Ramos (cell line): ENCODE measurements around the gene SIK3.
"Not testable (repeated sequence)": the region's sequence is repeated elsewhere in the genome, so short reads cannot be mapped to it uniquely, and the experiment has no call there.

Experiments used
- in situ Hi-C: fragments of 300-500 bp; cut with MboI; formaldehyde crosslinking; loops from one replicate; pipeline ENCODE4 v1.14.3; 2022; ENCODE audit warnings: low sequenced_read_pairs; ENCODE audit not compliant: unreplicated experiment

Gene SIK3

GRCh38 chr11:117054382-117054781 lies 43.8 kb downstream of the SIK3 start:
- in situ Hi-C loops, result no loop called here

- in situ Hi-C loops, result no loop called here
Measured at GRCh38 chr11:117052196-117053149, 45.8 kb downstream of the SIK3 start.

DNA sequence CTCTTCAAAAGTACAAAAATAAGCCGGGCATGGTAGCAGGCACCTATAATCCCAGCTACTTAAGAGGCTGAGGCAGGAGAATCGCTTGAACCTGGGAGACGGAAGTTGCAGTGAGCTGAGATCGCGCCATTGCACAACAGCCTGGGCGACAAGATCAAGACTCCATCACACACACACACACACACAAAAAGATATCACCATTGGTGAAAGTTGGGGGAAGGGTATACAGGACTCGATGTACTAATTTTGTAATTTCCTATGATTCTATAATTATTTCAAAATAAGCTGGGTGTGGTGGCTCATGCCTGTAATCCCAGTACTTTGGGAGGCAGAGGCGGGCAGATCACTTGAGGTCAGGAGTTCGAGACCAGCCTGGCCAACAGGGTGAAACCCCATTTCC lies 48.1 kb downstream of the SIK3 start:
- in situ Hi-C loops, result not testable (repeated sequence)

GRCh38 chr11:117046627-117047026 lies 51.6 kb downstream of the SIK3 start:
- in situ Hi-C loops, result not testable (repeated sequence)

DNA sequence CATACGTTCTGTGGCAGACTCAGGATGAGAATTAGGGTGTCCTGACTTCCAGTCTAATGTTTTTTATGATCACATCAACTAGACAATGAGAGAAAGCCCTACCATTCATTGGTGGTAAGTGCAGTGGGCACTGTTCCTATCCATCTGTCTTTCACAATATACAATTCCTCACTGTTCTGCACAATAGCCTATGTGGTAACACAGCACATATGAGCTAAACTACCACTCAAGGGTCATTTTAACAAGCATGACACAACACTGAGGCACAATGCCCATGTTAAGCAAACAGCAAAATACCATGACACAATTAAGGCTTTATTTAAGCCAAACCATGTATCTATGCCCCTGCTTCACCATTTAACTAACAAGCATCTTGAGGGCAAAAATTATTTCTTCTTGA lies 52.3 kb downstream of the SIK3 start:
- in situ Hi-C loops, result no loop called here

- in situ Hi-C loops, result no loop called here
Measured at GRCh38 chr11:117045196-117045595, 53.0 kb downstream of the SIK3 start.

- in situ Hi-C loops, result no loop called here
Measured at GRCh38 chr11:117044287-117045035, 53.8 kb downstream of the SIK3 start.

DNA sequence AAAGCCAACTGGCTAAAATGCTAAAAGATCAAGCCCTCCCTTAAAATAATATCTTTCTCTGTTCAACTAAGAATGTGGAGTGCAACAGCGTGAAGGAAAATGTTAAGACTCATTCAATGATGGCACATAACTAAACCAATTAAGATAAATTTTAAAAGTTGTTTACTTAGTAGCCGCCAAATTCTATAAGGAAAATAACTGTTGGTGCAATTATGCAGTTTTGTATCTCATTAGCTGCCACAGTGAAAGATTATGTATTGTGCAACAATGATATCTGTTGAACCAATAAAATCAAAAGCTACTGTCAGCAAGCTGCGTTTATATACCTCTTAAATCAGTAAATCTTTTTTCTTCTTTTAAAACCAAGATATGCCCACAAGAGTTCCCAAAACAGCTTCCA lies 55.5 kb downstream of the SIK3 start:
- in situ Hi-C loops, result no loop called here

DNA sequence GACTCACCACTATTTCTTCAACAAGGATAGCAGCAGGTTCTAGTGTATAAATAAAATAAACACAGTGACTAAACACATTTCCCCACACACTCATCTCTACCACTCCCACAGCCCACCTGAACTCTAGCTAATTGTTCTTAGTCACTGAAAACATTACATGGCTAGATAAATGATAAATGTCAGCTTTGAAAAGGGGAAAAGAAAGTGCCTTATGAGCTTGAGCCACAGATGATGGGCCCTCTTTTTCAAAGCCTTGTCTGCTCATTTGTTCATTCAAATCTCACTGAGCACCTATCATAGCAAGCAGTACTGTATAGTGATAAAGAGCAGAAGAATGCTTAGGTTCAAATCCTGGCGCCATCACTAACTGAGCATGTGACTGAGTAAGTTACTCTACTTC lies 58.3 kb downstream of the SIK3 start:
- in situ Hi-C loops, result no loop called here

DNA sequence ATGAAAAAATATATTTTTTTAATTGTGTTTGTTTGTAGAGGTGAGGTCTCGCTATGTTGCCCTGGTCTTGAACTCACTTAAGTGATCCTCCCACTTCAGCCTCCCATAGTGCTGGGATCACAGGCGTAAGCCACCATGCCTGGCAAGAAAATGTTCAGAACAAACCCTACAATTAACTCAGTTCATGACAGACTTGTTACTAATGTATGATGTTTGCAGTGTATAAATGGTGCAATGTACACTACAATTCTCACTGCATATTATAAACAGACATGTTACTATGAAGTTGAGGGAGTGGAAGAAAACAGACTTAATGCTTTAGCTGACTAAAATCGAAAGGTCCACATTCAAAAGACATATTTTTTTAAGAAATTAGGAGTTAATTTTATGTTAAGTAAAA lies 59.0 kb downstream of the SIK3 start:
- in situ Hi-C loops, result no loop called here

GRCh38 chr11:117037975-117038350 lies 60.3 kb downstream of the SIK3 start:
- in situ Hi-C loops, result no loop called here

GRCh38 chr11:117037279-117037974 lies 60.8 kb downstream of the SIK3 start:
- in situ Hi-C loops, result no loop called here

DNA sequence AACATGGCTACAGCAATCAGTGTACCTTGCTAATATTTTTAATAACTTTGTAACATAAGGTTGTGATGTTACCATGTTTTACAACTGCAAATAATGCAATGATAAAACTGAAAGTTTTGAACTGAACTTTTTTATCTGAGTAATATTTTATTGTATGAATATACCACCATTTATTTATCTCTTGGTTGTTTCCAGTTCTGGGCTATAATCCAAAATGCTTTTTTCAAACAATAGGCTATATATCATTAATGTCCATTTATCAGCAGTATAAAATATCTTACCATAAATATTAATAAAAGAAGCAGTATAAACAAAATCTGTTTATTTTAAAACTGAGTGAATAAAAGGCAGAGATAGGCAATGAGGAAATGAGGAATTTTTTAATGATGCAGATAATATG lies 63.3 kb downstream of the SIK3 start:
- in situ Hi-C loops, result no loop called here

GRCh38 chr11:117026593-117027330 lies 71.5 kb downstream of the SIK3 start:
- in situ Hi-C loops, result no loop called here

DNA sequence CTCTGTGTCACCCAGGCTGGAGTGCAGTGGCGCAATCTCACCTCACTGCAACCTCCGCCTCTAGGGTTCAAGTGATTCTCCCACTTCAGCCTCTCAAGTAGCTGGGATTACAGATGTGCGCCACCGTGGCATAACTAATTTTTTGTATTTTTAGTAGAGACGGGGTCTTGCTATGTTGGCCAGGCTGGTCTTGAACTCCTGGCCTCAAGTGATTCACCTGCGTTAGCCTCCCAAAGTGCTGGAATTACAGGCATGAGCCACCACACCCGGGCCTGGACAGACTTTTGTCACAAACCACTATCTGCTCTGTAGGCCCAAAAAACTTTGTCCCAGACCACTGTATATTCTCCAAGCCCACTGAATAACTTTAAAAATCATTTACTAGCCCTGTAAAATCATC lies 74.5 kb downstream of the SIK3 start:
- in situ Hi-C loops, result not testable (repeated sequence)

DNA sequence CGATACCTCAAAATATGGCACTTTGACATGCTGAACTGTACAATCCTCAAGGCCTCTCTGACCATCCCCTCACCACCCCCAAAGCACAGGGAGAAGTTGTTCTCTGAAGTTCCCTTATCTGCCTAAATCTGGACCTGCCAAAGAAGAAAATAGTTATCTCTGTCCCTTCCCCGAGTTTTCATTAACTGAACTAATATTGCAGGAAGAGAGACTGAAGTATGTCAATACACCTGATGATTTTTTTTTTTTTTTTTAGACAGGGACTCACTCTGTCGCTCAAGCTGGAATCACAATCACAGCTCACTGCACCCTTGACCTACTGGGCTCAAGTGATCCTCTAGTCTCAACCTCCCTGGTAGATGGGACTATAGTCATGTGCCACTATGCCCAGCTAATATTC lies 75.0 kb downstream of the SIK3 start:
- in situ Hi-C loops, result no loop called here

- in situ Hi-C loops, result no loop called here
Measured at GRCh38 chr11:117022526-117022925, 75.7 kb downstream of the SIK3 start.

DNA sequence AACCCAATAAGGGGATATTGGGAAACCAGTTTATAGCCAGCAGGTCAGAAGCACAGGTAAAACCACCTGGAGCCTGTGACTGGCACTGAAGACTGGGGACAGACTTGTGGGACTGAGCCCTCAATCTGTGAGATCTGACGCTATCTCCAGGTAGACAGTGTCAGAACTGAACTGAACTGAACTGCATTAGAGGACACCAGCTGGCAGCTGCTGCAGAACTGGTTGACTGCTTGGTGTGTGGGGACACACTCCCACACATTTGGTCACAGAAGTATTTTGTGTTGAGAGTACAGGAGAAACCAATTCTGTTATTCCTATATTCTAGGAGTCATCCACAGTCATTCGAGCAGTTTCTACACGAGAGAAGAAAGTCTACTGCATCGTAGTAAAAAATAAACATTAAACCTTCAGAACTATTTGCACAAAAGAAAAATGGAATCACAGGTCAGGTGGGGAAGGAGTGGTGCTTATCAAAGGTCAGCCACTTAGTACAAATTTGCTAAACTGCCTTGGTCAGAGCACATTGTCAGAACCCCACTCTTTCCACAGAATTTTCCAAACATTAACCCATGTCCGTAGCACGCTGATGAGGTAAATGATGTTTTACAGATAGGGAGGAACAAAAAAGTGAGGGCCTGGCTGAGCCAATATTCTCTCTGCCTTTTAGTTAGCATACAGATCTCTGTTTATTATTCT lies 77.2 kb downstream of the SIK3 start:
- in situ Hi-C loops, result no loop called here

DNA sequence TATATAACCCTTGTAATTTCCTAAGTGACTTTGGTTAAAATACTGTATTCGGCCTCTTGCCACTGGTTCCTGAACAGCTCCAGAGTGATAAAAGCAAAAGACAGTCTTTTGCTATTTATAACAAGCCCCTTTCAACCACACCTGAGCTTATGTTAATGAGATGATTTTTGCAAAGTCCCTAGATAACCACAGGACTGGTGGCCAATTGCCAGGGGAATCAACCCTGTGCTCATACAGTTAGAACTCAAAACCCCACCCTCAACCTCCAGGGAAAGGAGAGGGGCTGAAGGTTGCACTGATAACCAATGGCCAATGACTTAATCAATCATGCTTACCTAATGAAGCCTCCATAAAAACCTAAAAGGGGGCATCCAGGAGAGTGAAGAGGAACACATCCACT lies 77.9 kb downstream of the SIK3 start:
- in situ Hi-C loops, result no loop called here

DNA sequence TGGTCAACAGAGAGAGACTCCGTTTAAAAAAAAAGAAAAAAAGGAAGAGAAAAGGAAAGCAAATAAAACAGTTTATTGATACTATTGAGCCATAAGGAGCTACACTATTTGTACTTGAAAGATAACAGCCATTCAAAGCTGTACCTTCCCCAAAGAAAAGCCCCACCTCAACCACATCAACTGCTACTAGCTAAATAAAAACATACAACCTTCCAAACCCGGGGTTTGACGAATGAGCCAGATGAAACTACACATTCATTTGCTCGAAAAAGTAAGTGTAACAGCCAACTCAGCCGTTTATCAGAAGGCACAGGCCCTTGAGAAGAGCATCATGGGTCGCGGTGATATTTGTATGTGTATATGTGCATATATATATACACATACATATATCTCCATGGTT lies 78.4 kb downstream of the SIK3 start:
- in situ Hi-C loops, result no loop called here
